SU-DHL-6 (cell line): Measurements from ENCODE around the gene MYOZ3.

ENCODE experiments used
- EZH2phosphoT487 ChIP-seq: fragments of 200-600 bp; sonication (generic), shearing (Covaris generic); conservative IDR thresholded peaks from 2 replicates; pipeline ENCODE4 v1.6.1; 2018; ENCODE audit warnings: mild to moderate bottlenecking, antibody characterized with exemption, low read length, moderate library complexity, mixed read lengths
- TF ChIP-seq, protein P1 (sequence below): fragments of 200-600 bp; sonication (generic); IDR thresholded peaks from one replicate; pipeline ENCODE4 v1.5.1; 2017; ENCODE audit warnings: antibody characterized with exemption, mild to moderate bottlenecking, low read length, moderate library complexity; ENCODE audit not compliant: insufficient read depth, poor library complexity, severe bottlenecking

DNA sequence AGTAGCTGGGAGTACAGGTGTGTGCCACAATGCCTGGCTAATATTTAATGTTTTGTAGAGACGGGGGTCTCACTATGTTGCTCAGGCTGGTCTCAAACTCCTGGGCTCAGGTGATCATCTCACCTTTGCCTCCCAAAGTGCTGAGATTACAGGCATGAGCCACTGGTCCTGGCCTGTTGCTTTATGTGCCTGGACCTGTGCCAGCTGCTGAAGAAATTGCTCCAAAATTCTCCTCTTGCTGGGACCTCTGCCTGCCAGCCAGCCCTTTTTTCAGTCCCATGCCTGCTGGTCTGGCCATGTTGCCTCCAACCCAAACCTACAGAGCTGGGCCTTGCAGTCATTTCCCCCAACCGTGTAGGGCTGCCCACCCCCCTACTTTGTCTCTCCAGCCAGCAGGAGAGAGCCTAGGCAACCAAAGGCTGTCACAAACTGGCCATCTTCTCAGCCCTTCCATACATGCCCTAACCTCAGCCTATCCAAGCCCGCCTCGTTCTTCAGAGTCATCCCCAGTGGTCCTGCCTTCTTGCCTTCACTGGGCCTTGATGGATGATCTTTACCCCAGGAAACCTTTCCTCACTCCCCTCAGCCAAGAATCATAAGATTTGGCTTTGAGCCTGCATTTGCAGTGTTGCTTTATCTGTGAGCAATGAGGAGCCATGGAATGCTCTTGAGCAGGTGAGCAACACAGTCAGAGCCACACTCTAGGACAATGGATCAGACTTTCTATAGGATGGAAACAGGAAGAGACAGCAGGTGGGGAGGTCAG, 48.0 kb upstream of the MYOZ3 start:
- TF ChIP-seq, protein P1, sequence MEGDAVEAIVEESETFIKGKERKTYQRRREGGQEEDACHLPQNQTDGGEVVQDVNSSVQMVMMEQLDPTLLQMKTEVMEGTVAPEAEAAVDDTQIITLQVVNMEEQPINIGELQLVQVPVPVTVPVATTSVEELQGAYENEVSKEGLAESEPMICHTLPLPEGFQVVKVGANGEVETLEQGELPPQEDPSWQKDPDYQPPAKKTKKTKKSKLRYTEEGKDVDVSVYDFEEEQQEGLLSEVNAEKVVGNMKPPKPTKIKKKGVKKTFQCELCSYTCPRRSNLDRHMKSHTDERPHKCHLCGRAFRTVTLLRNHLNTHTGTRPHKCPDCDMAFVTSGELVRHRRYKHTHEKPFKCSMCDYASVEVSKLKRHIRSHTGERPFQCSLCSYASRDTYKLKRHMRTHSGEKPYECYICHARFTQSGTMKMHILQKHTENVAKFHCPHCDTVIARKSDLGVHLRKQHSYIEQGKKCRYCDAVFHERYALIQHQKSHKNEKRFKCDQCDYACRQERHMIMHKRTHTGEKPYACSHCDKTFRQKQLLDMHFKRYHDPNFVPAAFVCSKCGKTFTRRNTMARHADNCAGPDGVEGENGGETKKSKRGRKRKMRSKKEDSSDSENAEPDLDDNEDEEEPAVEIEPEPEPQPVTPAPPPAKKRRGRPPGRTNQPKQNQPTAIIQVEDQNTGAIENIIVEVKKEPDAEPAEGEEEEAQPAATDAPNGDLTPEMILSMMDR, result no peak
- no peak for TF ChIP-seq EZH2phosphoT487
